Gastrocnemius medialis (tissue), 4 donors: Measurements from ENCODE around the gene DGKE.

Source experiments
- POLR2A ChIP-seq, 2 donors: fragments of 450-650 bp; IDR thresholded peaks; one replicate each; pipeline ENCODE4 v1.6.1; 2017; ENCODE audit warnings: antibody characterized with exemption in 2 of 2, mild to moderate bottlenecking in 2 of 2, moderate library complexity in 2 of 2
- TF ChIP-seq, protein P1 (sequence below), 5 experiments: fragments of 450-650 bp in 3 of 5; fragments of 200-600 bp in 2 of 5; sonication (generic) in 2 of 5; IDR thresholded peaks in 4 of 5; conservative IDR thresholded peaks in 1 of 5; 1 replicate in 4 of 5; 2 replicates in 1 of 5; pipeline ENCODE4 v1.5.1; 2016 to 2019; ENCODE audit warnings: antibody characterized with exemption in 5 of 5, mild to moderate bottlenecking in 3 of 5, moderate library complexity in 3 of 5

GRCh38 chr17:56823848-56824247 lies 10.1 kb upstream of the DGKE start:
- TF ChIP-seq, protein P1, sequence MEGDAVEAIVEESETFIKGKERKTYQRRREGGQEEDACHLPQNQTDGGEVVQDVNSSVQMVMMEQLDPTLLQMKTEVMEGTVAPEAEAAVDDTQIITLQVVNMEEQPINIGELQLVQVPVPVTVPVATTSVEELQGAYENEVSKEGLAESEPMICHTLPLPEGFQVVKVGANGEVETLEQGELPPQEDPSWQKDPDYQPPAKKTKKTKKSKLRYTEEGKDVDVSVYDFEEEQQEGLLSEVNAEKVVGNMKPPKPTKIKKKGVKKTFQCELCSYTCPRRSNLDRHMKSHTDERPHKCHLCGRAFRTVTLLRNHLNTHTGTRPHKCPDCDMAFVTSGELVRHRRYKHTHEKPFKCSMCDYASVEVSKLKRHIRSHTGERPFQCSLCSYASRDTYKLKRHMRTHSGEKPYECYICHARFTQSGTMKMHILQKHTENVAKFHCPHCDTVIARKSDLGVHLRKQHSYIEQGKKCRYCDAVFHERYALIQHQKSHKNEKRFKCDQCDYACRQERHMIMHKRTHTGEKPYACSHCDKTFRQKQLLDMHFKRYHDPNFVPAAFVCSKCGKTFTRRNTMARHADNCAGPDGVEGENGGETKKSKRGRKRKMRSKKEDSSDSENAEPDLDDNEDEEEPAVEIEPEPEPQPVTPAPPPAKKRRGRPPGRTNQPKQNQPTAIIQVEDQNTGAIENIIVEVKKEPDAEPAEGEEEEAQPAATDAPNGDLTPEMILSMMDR (IDR thresholded peaks at IDR 0.05 in 4 of 5, conservative IDR thresholded peaks at IDR 0.05 in 1 of 5) = no peak
- TF ChIP-seq POLR2A (IDR thresholded peaks at IDR 0.05) = no peak
